Stimulated activated CD4-positive, alpha-beta T cell treated with anti-CD3 and anti-CD28 coated beads, Interleukin-1b, Interleukin-23, amount 100 ng/mL, for 4 hours (primary cell): ENCODE results near the gene DNAJC18.
"Not testable (repeated sequence)": the region's sequence is repeated elsewhere in the genome, so short reads cannot be mapped to it uniquely, and the experiment has no call there.

Experiments
- DNase-seq, 2 donors: peaks; one replicate each; pipeline ENCODE4 v3.0.0-alpha.2; 2020; ENCODE audit warnings: low read depth in 2 of 2

Gene DNAJC18

GRCh38 chr5:139439013-139439903 lies at the start of gene DNAJC18:
DNAJC18 (minus strand) TSS chr5:139439525; CDS start chr5:139439445, 80 bp downstream.
- DNase-seq = peak; percentile 80 to 87

GRCh38 chr5:139488260-139488659 lies 48.9 kb upstream of the DNAJC18 start:
- DNase-seq = no peak

GRCh38 chr5:139486201-139486600 lies 46.9 kb upstream of the DNAJC18 start:
- no peak for DNase-seq

- not testable (repeated sequence) for DNase-seq
Measured at GRCh38 chr5:139482890-139483208, 43.5 kb upstream of the DNAJC18 start.

DNA sequence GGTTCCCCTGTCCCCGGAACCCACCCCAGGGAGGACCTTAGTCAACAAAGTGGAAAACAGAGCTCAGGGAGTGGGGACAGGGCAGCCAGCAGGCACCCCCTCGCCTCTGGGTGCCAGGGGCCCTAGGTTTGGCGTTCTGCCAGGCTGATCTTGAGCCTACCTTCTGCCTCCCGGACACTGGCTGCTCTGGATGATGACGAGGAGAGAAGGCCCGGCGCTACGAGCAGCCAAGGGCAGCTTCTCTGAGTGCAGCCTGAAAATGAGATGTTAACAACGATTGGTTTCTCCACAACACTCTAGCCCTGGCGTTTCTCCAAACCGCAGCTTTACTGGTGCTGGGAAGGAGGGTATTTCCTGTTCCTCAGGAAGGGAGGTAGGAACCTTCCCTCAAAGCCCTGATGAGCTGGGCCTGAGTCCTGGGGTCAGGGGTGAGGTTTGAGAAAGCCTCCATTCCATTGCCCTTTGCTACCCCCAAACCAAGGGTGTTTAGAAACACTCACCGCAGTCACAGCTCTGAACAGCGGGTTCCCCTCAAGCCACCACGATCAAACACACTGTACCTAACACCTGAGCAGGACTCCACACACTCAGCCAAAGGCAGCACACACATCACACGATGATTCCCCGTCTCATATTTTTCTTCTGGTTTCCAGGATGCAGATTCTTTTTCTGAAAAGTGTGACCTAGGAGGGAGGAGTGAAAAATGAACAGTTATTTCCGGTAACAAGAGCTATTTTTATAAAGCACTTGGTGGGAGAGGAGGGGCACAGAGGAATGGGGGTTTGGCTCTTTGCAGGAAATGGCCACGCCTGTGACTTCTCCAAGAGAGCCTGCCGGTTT lies 42.9 kb upstream of the DNAJC18 start, which contains the start of gene STING1:
Gene STING1 (minus strand): TSS at position 709 of the 840 bp plus-strand sequence. CDS start 1,054 bp downstream, outside the sequence.
- DNase-seq = peak in 1 of 2 donors; percentile 20

GRCh38 chr5:139481580-139482049 lies 42.3 kb upstream of the DNAJC18 start:
- no peak for DNase-seq

DNA sequence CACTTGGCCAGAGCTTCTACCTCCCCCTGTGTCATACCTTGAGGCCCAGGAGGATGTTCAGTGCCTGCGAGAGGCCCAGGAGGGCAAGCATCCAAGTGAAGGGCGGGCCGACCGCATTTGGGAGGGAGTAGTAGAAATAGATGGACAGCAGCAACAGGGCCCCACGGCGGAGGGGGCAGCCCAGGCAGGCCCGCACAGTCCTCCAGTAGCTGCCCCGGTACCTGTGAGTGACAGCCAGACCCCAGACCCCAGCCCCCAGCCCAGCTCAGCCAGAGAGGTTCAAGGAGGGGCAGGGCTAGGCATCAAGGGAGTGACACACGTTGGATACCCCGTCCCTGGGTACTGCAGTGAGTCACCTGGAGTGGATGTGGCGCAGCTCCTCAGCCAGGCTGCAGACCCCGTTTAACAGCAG lies 41.8 kb upstream of the DNAJC18 start:
- no peak for DNase-seq

DNA sequence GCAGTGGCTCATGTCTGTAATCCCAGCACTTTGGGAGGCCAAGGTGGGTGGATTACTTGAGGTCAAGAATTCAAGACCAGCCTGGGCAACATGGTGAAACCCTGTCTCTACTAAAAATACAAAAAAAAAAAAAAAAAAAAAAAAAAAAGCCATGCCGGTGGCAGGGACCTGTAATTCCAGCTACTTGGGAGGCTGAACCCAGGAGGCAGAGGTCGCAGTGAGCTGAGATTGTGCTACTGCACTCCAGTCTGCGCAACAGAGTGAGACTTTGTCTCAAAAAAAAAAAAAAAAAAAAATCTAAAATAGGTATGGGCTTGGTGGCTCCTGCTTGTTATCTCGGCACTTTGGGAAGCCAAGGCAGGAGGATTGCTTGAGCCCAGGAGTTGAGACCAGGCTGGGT lies 40.4 kb upstream of the DNAJC18 start:
- DNase-seq = not testable (repeated sequence)

DNA sequence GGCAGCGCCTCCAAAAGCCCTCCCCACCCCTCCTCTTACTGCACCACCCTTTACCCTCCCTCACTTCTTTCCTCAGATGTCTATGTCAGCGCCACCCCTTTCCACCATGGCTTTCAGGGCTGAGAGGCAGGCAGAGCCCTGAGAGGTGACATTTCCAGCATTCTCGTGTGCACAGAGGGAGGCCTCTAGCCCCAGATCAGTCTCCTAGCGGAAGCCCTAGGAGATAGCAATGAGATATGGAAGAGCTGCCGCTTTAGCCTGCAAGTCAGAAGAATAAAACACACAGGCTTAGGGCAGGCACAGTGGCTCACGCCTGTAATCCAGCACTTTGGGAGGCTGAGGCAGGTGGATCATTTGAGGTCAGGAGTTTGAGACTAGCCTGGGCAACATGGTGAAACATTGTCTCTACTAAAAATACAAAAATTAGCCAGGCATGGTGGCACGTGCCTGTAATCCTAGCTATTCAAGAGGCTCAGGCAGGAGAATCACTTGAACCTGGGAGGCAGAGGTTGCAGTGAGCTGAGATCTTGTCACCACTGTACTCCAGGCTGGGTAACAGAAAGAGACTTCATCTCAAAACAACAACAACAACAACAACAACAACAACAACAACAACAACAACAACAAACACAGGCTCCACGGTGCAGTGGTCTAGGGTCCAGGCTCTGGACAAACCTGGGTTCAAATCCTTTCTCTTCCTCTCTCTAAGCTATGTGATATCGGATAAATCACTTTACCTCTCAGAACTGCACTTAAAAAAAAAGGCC lies 39.5 kb upstream of the DNAJC18 start:
- not testable (repeated sequence) for DNase-seq

- no peak for DNase-seq
Measured at GRCh38 chr5:139475865-139476617, 36.7 kb upstream of the DNAJC18 start.

GRCh38 chr5:139474890-139475791 lies 35.8 kb upstream of the DNAJC18 start:
- no peak for DNase-seq

DNA sequence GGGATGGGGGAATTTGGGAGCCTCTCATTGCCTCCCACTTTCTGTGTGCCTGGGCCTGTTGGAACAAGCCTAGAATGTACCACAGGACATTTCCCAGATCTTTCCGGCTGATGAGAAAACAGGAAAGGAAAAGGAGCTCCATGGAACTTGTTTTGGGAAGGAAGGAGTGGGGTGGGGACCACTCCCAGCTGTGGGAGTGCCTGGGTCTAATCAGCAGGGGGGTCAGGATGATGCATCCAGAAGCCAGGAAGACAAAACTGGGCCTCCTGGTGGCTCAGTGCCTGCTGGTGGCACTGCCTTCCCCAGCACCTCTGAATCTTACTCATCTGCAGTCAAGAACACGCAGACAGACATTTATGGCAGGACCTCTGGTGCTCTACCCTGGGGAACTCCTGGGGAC lies 34.2 kb upstream of the DNAJC18 start:
- no peak for DNase-seq

DNA sequence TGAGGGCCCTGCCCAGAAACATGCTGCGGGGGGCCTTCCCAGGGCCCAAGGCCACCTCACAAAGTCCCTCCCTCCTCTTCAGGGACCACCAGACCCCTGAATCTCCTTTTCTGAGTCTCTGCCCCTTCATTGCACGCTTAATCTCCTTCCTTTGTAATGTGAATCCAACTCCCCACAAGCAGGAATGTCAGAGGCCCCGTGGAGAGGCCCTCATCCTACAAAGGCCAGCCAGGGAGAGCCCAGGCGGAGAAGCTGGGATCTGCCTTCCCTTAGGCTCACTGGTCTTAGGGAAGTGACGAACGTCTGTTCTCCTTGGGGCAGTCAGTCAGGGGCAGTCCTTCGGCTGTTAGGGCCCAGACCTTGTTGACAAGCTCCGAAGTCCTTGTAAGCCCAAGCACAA lies 33.8 kb upstream of the DNAJC18 start:
- DNase-seq = no peak

- DNase-seq = no peak
Measured at GRCh38 chr5:139472386-139473030, 33.2 kb upstream of the DNAJC18 start.

GRCh38 chr5:139470821-139471300 lies 31.5 kb upstream of the DNAJC18 start, which contains the start of gene SMIM33:
SMIM33 (plus strand) TSS chr5:139471004; CDS start chr5:139471122, 118 bp downstream.
- DNase-seq = no peak

DNA sequence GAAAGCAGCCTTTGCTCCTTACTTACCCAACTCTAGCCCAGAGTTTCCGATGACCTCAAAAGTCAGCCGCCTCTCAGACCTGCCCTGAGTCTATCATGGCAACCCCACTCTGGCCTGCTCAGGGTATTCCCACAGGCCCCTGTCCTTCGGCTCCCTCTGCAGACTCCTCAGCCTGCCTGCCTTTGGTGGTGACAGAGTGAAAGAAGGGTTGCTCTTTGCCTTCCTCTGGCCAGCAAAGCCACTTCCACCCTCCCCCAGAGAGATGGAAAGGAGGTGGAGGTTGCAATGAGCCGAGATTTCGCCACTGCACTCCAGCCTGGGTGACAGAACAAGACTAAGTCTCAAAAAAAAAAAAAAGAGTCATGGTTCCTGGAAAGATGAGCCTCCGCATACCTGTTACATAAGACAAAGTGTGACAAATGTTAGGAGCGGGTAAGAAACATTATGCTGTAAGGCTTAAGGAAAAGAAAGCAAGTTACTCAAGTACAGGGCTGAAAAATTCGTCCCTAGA lies 29.2 kb upstream of the DNAJC18 start:
- no peak for DNase-seq

DNA sequence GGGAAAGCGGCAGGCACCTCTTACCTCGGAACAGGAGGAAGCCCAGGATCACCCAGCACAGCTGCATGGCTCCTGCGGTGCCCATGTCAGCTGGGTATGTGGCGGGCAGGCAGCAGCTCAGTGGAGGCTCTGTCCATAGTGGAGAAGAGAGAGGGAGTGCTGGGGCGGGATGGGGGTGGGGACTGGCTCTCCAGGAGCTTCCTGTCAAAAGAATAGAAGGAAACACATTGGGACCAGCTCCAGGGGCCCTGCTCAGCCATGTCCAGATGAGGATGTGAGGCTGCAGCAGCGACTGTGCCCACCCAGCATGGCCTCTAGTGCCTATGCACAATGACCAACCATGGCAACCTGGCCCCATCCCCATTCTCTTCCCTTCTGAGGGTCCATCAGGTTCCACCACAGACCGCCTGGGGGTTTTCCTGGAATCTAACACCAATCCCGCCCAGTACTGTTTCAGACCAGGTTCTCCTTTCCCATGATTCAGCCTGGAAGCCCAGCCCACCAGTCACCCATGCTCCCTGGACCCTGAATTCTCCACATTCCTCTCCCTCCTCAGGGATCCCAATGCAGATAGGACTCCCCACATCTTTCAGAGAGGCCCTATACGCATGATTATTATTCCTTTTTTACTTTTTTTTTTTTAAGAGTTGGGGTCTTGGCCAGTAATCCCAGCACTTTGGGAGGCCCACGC lies 23.4 kb upstream of the DNAJC18 start, which contains the start of gene ECSCR:
Gene ECSCR (minus strand): TSS at position 158 of the 691 bp plus-strand sequence. CDS start 73 bp downstream, at position 85.
- no peak for DNase-seq

GRCh38 chr5:139461698-139462097 lies 22.4 kb upstream of the DNAJC18 start:
- no peak for DNase-seq
